Body of pancreas (tissue), 4 donors: ENCODE measurements around the gene PSMD11. TPM values are rescaled to one million over a fixed set of nuclear protein-coding genes. Genes with fewer than 3 reads are reported as not detected.
A peak's percentile ranks its signal among the peaks of the same experiment; 100 is the strongest.

Experiments
- ATAC-seq: fragments of 150-250 bp; one replicate; pipeline ENCODE4 v1.9.1; 2016
- DNase-seq, 4 donors: peaks; one replicate each; pipeline ENCODE4 v3.0.0-alpha.2; 2019
- H3K27ac ChIP-seq, 4 donors: fragments of 200-600 bp; sonication (generic); 1 replicate in 3 of 4; 2 replicates in 1 of 4; pipeline versions ENCODE4 v1.5.1 to v1.6.1; 2016 to 2019; ENCODE audit warnings: mild to moderate bottlenecking in 1 of 4, mixed read lengths in 1 of 4, moderate library complexity in 1 of 4
- H3K27me3 ChIP-seq, 2 donors: fragments of 200-600 bp; sonication (generic); one replicate each; pipeline ENCODE4 v1.6.0; 2016; ENCODE audit warnings: mild to moderate bottlenecking in 1 of 2
- H3K36me3 ChIP-seq, 2 donors: fragments of 200-600 bp; sonication (generic); replicated peaks in 1 of 2; 2 replicates each; pipeline ENCODE4 v1.5.1; 2016; ENCODE audit warnings: low read depth in 2 of 2; ENCODE audit not compliant: insufficient read depth in 1 of 2
- H3K4me1 ChIP-seq: fragments of 200-600 bp; sonication (generic); one replicate; pipeline ENCODE4 v1.6.0; 2016
- H3K4me3 ChIP-seq, 2 donors: fragments of 200-600 bp; sonication (generic); 1 replicate in 1 of 2; 2 replicates in 1 of 2; pipeline ENCODE4 v1.5.1; 2016 to 2019
- H3K9me3 ChIP-seq, 3 donors: fragments of 200-600 bp; sonication (generic); 1 replicate in 2 of 3; 2 replicates in 1 of 3; pipeline ENCODE4 v1.5.1; 2016
- CTCF ChIP-seq, 7 experiments: fragments of 450-650 bp in 4 of 7; fragments of 200-600 bp in 3 of 7; sonication (generic) in 3 of 7; IDR thresholded peaks; one replicate each; pipeline ENCODE4 v1.5.1; 2016 to 2019; ENCODE audit warnings: antibody characterized with exemption in 7 of 7
- POLR2A ChIP-seq, 3 donors: fragments of 450-650 bp; IDR thresholded peaks; one replicate each; pipeline ENCODE4 v1.6.1; 2016; ENCODE audit warnings: antibody characterized with exemption in 3 of 3, mild to moderate bottlenecking in 2 of 3
- WGBS, 2 donors: methylation state at CpG; one replicate each; pipeline ENCODE4 v1.1.5; 2017; 5-methylcytosine and 5-hydroxymethylcytosine counted together
- intact Hi-C: fragments of 100-400 bp; cut with DNase I; formaldehyde crosslinking; loops from one replicate; pipeline ENCODE4 v1.15.1; 2023
- total RNA-seq, 2 donors: library from RNA; depleted of rRNA; stranded (reverse); fragments of >200 nt; gene quantifications; one replicate each; pipeline ENCODE4 v1.1.0, GENCODE V29; 2016

The PSMD11 gene
- total RNA-seq, 2 donors from 2014 or later, result 18.9 to 24.7 TPM

GRCh38 chr17:32486701-32487472 lies 42.6 kb downstream of the PSMD11 start, which contains the start of gene CDK5R1:
Gene CDK5R1, plus strand, starts transcription at chr17:32486993. Its CDS starts 628 bp downstream, at chr17:32487621.
- Histone ChIP-seq H3K4me1 (peaks cover 35% of the 10 kb centered on the region), H3K27me3 (no peaks in the 10 kb centered on the region), H3K27ac (peak within 1 kb of the TSS; percentile 31 to 74 (median 63)), H3K4me3 (peak within 1 kb of the TSS; percentile 3 to 36), H3K36me3 (no peaks in the 10 kb centered on the region), H3K9me3 (no peaks in the 10 kb centered on the region)
- peak; percentile 79 for ATAC-seq
- 0% methylated on average over 69 of the region's 135 CpGs; no CpG with 5 or more reads in 1 of the 2 donors for WGBS, 2 donors
- TF ChIP-seq POLR2A (IDR thresholded peaks at IDR 0.05) (no peak), CTCF (IDR thresholded peaks at IDR 0.05) (peak in 2 of 7 experiments; percentile 8 to 15)
- intact Hi-C loops, result no loop called here
- DNase-seq, result peak; percentile 75 to 79 (median 78)

- DNase-seq (peak in 1 of 4 donors; percentile 32), ATAC-seq (no peak)
- WGBS, 2 donors, result 28 to 100% methylated on average over 1 to 52 of the region's 59 CpGs
- Histone ChIP-seq H3K4me3 (peak overlapping the region in 1 of 2 donors; percentile 36), H3K27me3 (no peaks in the 10 kb centered on the region), H3K9me3 (no peaks in the 10 kb centered on the region), H3K27ac (no peak overlapping the region), H3K36me3 (no peaks in the 10 kb centered on the region), H3K4me1 (peaks cover 35% of the 10 kb centered on the region)
- intact Hi-C loops, result no loop called here
- no peak for TF ChIP-seq POLR2A (IDR thresholded peaks at IDR 0.05)
Measured at GRCh38 chr17:32487473-32488176, 43.3 kb downstream of the PSMD11 start.

GRCh38 chr17:32488177-32488542 lies 43.9 kb downstream of the PSMD11 start:
- Histone ChIP-seq H3K27ac (no peak overlapping the region), H3K27me3 (no peaks in the 10 kb centered on the region), H3K9me3 (no peaks in the 10 kb centered on the region), H3K36me3 (no peaks in the 10 kb centered on the region), H3K4me3 (no peak overlapping the region), H3K4me1 (peaks cover 35% of the 10 kb centered on the region)
- ATAC-seq, result no peak
- intact Hi-C loops, result no loop called here
- TF ChIP-seq POLR2A (IDR thresholded peaks at IDR 0.05) (no peak), CTCF (IDR thresholded peaks at IDR 0.05) (no peak)
- DNase-seq, result no peak
- WGBS, 2 donors, result 96 to 97% methylated on average over 15 to 16 of the region's 16 CpGs

GRCh38 chr17:32488604-32489180 lies 44.4 kb downstream of the PSMD11 start:
- no peak overlapping the region for H3K4me3 ChIP-seq
- no peaks in the 10 kb centered on the region for H3K36me3 ChIP-seq
- H3K27me3 ChIP-seq, result no peaks in the 10 kb centered on the region
- WGBS, 2 donors, result 94 to 95% methylated on average over 10 to 13 of the region's 13 CpGs
- intact Hi-C loops, result no loop called here
- ATAC-seq (no peak), DNase-seq (no peak)
- no peaks in the 10 kb centered on the region for H3K9me3 ChIP-seq
- no peak overlapping the region for H3K27ac ChIP-seq
- peaks cover 29% of the 10 kb centered on the region for H3K4me1 ChIP-seq
- TF ChIP-seq CTCF (IDR thresholded peaks at IDR 0.05), result no peak
- TF ChIP-seq POLR2A (IDR thresholded peaks at IDR 0.05), result no peak
